ENCODE results near the gene CEP55. TPM values are rescaled to one million over a fixed set of nuclear protein-coding genes. Genes with fewer than 3 reads are reported as not detected.
A peak's percentile ranks its signal among the peaks of the same experiment; 100 is the strongest.
"Not testable (repeated sequence)": the region's sequence is repeated elsewhere in the genome, so short reads cannot be mapped to it uniquely, and the experiment has no call there.

Gene CEP55
- total and polyA plus RNA-seq, 5 donors from 2014 or later, result 3.1 to 5.0 (median 4.6) TPM

DNA sequence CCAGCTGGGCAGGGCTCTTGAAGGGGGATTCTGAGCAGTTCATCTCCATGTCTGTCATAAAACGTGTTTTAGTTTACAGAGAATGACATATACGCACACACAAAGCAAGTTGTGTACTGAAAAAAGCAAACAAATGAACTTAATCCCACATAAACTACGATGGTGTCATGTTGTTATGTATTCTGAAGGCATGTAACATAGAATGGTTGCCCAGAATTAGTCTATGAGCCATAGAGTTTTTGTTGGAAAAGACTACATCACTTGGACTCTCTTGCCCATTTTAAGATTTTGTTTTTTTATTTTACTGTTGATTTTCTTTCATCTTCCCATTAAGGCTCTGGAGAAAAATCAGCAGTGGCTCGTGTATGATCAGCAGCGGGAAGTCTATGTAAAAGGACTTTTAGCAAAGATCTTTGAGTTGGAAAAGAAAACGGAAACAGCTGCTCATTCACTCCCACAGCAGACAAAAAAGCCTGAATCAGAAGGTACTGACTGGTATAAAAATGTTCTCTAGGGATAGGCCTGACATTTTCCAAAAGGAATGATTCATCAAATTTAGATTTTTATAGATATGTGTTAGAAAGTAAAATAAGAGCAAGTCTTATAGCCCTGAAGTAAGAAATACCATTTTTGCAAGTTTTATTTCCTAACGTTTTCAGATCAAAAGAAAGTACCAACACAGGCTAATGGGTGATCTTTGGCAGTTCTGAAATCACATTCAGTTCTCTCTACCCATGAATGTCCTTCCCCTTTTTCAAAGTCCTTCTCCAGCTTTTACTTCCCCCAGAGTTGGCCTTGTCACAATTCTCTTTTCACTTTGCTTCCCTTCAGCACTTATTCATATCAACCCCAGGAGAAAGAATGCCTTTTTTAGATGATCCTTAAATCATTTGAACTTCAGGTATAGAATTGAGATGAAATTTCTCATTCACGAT lies 18.9 kb downstream of the CEP55 start:
- DNase-seq, result no peak
- Mint-ChIP-seq H3K4me3 (no peak overlapping the region), H3K36me3 (peaks cover 5% of the 10 kb centered on the region), H3K27me3 (no peaks in the 10 kb centered on the region), H3K4me1 (peaks cover 0 to 16% (median 9%) of the 10 kb centered on the region in 4 donors), H3K27ac (no peak overlapping the region), H3K9me3 (peaks cover 0 to 5% (median 0%) of the 10 kb centered on the region in 7 donors)
- no peaks in the 10 kb centered on the region for H3K9me3 ChIP-seq (ENCODE audit: control insufficient read depth in 2 of 2, low read length in 2 of 2)
- no peak overlapping the region for H3K4me3 ChIP-seq (ENCODE audit: low read depth, low read length)
- no peak for ATAC-seq (ENCODE audit: low read depth in 2 of 2)
- H3K27ac ChIP-seq (ENCODE audit: insufficient read depth, low read length, poor library complexity, severe bottlenecking), result no peak overlapping the region
- H3K4me1 ChIP-seq (ENCODE audit: control insufficient read depth, insufficient read depth, low read length, poor library complexity, severe bottlenecking), result peaks cover 7% of the 10 kb centered on the region
- no peaks in the 10 kb centered on the region for H3K36me3 ChIP-seq (ENCODE audit: control insufficient read depth, insufficient read depth, low read length)
- no peaks in the 10 kb centered on the region for H3K27me3 ChIP-seq (ENCODE audit: control insufficient read depth, insufficient read depth, low read length)

DNA sequence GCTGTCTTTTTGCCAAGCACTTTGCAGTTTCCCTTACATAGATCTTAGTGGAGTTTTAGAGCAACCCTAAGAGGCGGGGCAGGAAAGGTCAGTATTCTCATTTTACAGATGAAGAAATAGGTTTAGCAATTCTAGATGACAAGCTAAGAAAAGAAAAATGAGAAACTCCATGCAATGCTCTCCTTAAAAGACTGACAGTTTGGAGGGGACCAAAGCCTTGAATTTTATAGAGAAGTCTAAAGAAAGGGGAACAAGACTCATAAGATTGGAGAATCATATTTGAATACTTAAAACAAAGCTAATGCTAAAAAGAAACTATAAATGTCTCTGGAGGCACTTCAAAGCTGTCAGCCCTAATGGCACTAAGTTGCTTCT lies 19.6 kb downstream of the CEP55 start:
- Histone ChIP-seq H3K4me1 (ENCODE audit: control insufficient read depth, insufficient read depth, low read length, poor library complexity, severe bottlenecking) (peaks cover under 1% of the 10 kb centered on the region), H3K27me3 (ENCODE audit: control insufficient read depth, insufficient read depth, low read length) (no peaks in the 10 kb centered on the region), H3K36me3 (ENCODE audit: control insufficient read depth, insufficient read depth, low read length) (no peaks in the 10 kb centered on the region), H3K4me3 (ENCODE audit: low read depth, low read length) (no peak overlapping the region), H3K27ac (ENCODE audit: insufficient read depth, low read length, poor library complexity, severe bottlenecking) (no peak overlapping the region), H3K9me3 (ENCODE audit: control insufficient read depth in 2 of 2, low read length in 2 of 2) (no peaks in the 10 kb centered on the region)
- ATAC-seq (ENCODE audit: low read depth in 2 of 2) (no peak), DNase-seq (no peak)
- H3K27ac Mint-ChIP-seq, result no peak overlapping the region
- peaks cover 0 to 5% (median 0%) of the 10 kb centered on the region in 7 donors for H3K9me3 Mint-ChIP-seq
- no peaks in the 10 kb centered on the region for H3K27me3 Mint-ChIP-seq
- H3K4me1 Mint-ChIP-seq, result peaks cover 0 to 11% (median 5%) of the 10 kb centered on the region in 4 donors
- peaks cover 5% of the 10 kb centered on the region for H3K36me3 Mint-ChIP-seq
- H3K4me3 Mint-ChIP-seq, result no peak overlapping the region

DNA sequence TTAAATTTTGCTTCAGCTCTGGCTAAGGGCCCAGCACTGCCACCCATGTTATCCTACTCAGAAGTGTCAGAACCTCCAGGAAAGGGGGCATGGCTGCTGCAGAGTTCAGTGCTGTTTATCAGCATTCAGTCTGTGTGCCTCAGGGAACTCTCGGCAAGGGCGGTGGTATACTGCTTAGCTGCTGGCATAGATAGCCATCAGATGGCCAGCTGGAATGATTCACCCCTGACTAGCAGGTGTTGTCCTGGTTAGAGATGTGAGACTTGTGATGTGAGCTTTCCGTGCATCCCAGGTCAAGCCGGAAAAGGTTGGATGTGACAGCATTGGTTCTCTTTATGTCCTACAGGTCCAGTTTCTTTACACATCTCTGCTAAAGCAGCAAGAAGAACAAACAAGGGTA lies 22.1 kb downstream of the CEP55 start:
- Mint-ChIP-seq H3K27me3 (no peaks in the 10 kb centered on the region), H3K27ac (no peak overlapping the region), H3K9me3 (peaks cover 0 to 5% (median 0%) of the 10 kb centered on the region in 7 donors), H3K4me3 (no peak overlapping the region), H3K36me3 (peaks cover 5% of the 10 kb centered on the region), H3K4me1 (peaks cover 0 to 7% (median 2%) of the 10 kb centered on the region in 4 donors)
- no peak for DNase-seq
- no peaks in the 10 kb centered on the region for H3K4me1 ChIP-seq (ENCODE audit: control insufficient read depth, insufficient read depth, low read length, poor library complexity, severe bottlenecking)
- H3K4me3 ChIP-seq (ENCODE audit: low read depth, low read length), result no peak overlapping the region
- no peak overlapping the region for H3K27ac ChIP-seq (ENCODE audit: insufficient read depth, low read length, poor library complexity, severe bottlenecking)
- H3K9me3 ChIP-seq (ENCODE audit: control insufficient read depth in 2 of 2, low read length in 2 of 2), result no peaks in the 10 kb centered on the region
- no peaks in the 10 kb centered on the region for H3K36me3 ChIP-seq (ENCODE audit: control insufficient read depth, insufficient read depth, low read length)
- no peak for ATAC-seq (ENCODE audit: low read depth in 2 of 2)
- H3K27me3 ChIP-seq (ENCODE audit: control insufficient read depth, insufficient read depth, low read length), result no peaks in the 10 kb centered on the region

GRCh38 chr10:93535293-93535692 lies 38.9 kb downstream of the CEP55 start:
- Mint-ChIP-seq H3K27me3 (peaks cover 7% of the 10 kb centered on the region), H3K27ac (no peak overlapping the region), H3K36me3 (no peaks in the 10 kb centered on the region), H3K4me1 (no peaks in the 10 kb centered on the region), H3K9me3 (peaks cover 0 to 8% (median 0%) of the 10 kb centered on the region in 7 donors), H3K4me3 (no peak overlapping the region)
- no peak overlapping the region for H3K27ac ChIP-seq (ENCODE audit: insufficient read depth, low read length, poor library complexity, severe bottlenecking)
- no peaks in the 10 kb centered on the region for H3K27me3 ChIP-seq (ENCODE audit: control insufficient read depth, insufficient read depth, low read length)
- H3K36me3 ChIP-seq (ENCODE audit: control insufficient read depth, insufficient read depth, low read length), result no peaks in the 10 kb centered on the region
- DNase-seq (no peak), ATAC-seq (ENCODE audit: low read depth in 2 of 2) (no peak)
- no peak overlapping the region for H3K4me3 ChIP-seq (ENCODE audit: low read depth, low read length)
- H3K4me1 ChIP-seq (ENCODE audit: control insufficient read depth, insufficient read depth, low read length, poor library complexity, severe bottlenecking), result no peaks in the 10 kb centered on the region
- no peaks in the 10 kb centered on the region for H3K9me3 ChIP-seq (ENCODE audit: control insufficient read depth in 2 of 2, low read length in 2 of 2)

GRCh38 chr10:93540871-93541270 lies 44.5 kb downstream of the CEP55 start:
- not testable (repeated sequence) for H3K36me3 ChIP-seq (ENCODE audit: control insufficient read depth, insufficient read depth, low read length); H3K27me3 ChIP-seq (ENCODE audit: control insufficient read depth, insufficient read depth, low read length); H3K27ac Mint-ChIP-seq; H3K4me1 Mint-ChIP-seq; H3K27ac ChIP-seq (ENCODE audit: insufficient read depth, low read length, poor library complexity, severe bottlenecking); DNase-seq; H3K36me3 Mint-ChIP-seq; H3K9me3 ChIP-seq (ENCODE audit: control insufficient read depth in 2 of 2, low read length in 2 of 2); H3K4me1 ChIP-seq (ENCODE audit: control insufficient read depth, insufficient read depth, low read length, poor library complexity, severe bottlenecking); H3K4me3 ChIP-seq (ENCODE audit: low read depth, low read length); H3K4me3 Mint-ChIP-seq; H3K9me3 Mint-ChIP-seq; ATAC-seq (ENCODE audit: low read depth in 2 of 2)
- peaks cover 24% of the 10 kb centered on the region for H3K27me3 Mint-ChIP-seq

GRCh38 chr10:93541402-93542357 lies 45.3 kb downstream of the CEP55 start:
- no peaks in the 10 kb centered on the region for H3K4me1 ChIP-seq (ENCODE audit: control insufficient read depth, insufficient read depth, low read length, poor library complexity, severe bottlenecking)
- no peaks in the 10 kb centered on the region for H3K36me3 ChIP-seq (ENCODE audit: control insufficient read depth, insufficient read depth, low read length)
- ATAC-seq (ENCODE audit: low read depth in 2 of 2), result no peak
- Mint-ChIP-seq H3K9me3 (peaks cover 0 to 7% (median 0%) of the 10 kb centered on the region in 7 donors), H3K4me3 (peak overlapping the region in 1 of 4 donors; percentile 18), H3K27ac (no peak overlapping the region), H3K4me1 (peaks cover 0 to 2% (median 0%) of the 10 kb centered on the region in 4 donors), H3K27me3 (peaks cover 22% of the 10 kb centered on the region), H3K36me3 (no peaks in the 10 kb centered on the region)
- no peak overlapping the region for H3K4me3 ChIP-seq (ENCODE audit: low read depth, low read length)
- no peak overlapping the region for H3K27ac ChIP-seq (ENCODE audit: insufficient read depth, low read length, poor library complexity, severe bottlenecking)
- H3K9me3 ChIP-seq (ENCODE audit: control insufficient read depth in 2 of 2, low read length in 2 of 2), result no peaks in the 10 kb centered on the region
- H3K27me3 ChIP-seq (ENCODE audit: control insufficient read depth, insufficient read depth, low read length), result no peaks in the 10 kb centered on the region
- peak in 1 of 3 donors; percentile 15 for DNase-seq

- H3K27me3 Mint-ChIP-seq, result peaks cover 17% of the 10 kb centered on the region
- ATAC-seq (ENCODE audit: low read depth in 2 of 2) (no peak), DNase-seq (no peak)
- H3K9me3 Mint-ChIP-seq, result peaks cover 0 to 7% (median 0%) of the 10 kb centered on the region in 7 donors
- H3K4me1 Mint-ChIP-seq, result peaks cover 0 to 2% (median 0%) of the 10 kb centered on the region in 4 donors
- H3K4me3 Mint-ChIP-seq, result no peak overlapping the region
- Histone ChIP-seq H3K4me3 (ENCODE audit: low read depth, low read length) (no peak overlapping the region), H3K36me3 (ENCODE audit: control insufficient read depth, insufficient read depth, low read length) (no peaks in the 10 kb centered on the region), H3K4me1 (ENCODE audit: control insufficient read depth, insufficient read depth, low read length, poor library complexity, severe bottlenecking) (no peaks in the 10 kb centered on the region), H3K27ac (ENCODE audit: insufficient read depth, low read length, poor library complexity, severe bottlenecking) (no peak overlapping the region), H3K27me3 (ENCODE audit: control insufficient read depth, insufficient read depth, low read length) (no peaks in the 10 kb centered on the region), H3K9me3 (ENCODE audit: control insufficient read depth in 2 of 2, low read length in 2 of 2) (no peaks in the 10 kb centered on the region)
- no peaks in the 10 kb centered on the region for H3K36me3 Mint-ChIP-seq
- H3K27ac Mint-ChIP-seq, result no peak overlapping the region
Observed at GRCh38 chr10:93542358-93542791, 46.0 kb downstream of the CEP55 start.
